HFF-Myc (cell line): Measurements from ENCODE around the gene OR4A15.

Experiments
- DNase-seq: peaks from one replicate; pipeline ENCODE4 v3.0.0-alpha.2; 2011; ENCODE audit warnings: low read depth; ENCODE audit errors: extremely low read depth
- H3K4me3 ChIP-seq: replicated peaks from 2 replicates; pipeline ENCODE4 v1.5.1; 2011; ENCODE audit warnings: low read depth, mild to moderate bottlenecking, control low read depth, low read length
- TF ChIP-seq, protein P1 (sequence below): IDR thresholded peaks from 2 replicates; pipeline ENCODE4 v1.5.1; 2012; ENCODE audit warnings: mild to moderate bottlenecking, low read depth, low read length, control low read depth; ENCODE audit errors: missing control alignments

OR4A15 gene

DNA sequence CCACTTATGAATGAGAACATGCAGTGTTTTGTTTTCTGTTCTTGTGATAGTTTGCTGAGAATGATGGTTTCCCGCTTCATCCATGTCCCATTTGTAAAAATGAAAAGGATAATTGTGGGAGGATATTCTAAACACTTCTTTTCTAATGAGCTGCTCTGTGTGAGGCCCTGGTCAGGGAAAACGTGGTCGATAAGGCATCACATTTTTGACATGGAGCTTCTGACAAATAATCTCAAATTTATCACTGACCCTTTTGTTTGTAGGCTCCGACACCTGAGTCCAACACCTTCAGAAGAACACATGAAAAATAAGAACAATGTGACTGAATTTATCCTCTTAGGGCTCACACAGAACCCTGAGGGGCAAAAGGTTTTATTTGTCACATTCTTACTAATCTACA is at the start of gene OR4A15:
TSS of gene OR4A15 (plus strand) at position 301 of the 400 bp plus-strand sequence. CDS start at position 301, 0 bp downstream.
- H3K4me3 ChIP-seq: no peak within 1 kb of the TSS
- TF ChIP-seq, protein P1, sequence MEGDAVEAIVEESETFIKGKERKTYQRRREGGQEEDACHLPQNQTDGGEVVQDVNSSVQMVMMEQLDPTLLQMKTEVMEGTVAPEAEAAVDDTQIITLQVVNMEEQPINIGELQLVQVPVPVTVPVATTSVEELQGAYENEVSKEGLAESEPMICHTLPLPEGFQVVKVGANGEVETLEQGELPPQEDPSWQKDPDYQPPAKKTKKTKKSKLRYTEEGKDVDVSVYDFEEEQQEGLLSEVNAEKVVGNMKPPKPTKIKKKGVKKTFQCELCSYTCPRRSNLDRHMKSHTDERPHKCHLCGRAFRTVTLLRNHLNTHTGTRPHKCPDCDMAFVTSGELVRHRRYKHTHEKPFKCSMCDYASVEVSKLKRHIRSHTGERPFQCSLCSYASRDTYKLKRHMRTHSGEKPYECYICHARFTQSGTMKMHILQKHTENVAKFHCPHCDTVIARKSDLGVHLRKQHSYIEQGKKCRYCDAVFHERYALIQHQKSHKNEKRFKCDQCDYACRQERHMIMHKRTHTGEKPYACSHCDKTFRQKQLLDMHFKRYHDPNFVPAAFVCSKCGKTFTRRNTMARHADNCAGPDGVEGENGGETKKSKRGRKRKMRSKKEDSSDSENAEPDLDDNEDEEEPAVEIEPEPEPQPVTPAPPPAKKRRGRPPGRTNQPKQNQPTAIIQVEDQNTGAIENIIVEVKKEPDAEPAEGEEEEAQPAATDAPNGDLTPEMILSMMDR: no peak

DNA sequence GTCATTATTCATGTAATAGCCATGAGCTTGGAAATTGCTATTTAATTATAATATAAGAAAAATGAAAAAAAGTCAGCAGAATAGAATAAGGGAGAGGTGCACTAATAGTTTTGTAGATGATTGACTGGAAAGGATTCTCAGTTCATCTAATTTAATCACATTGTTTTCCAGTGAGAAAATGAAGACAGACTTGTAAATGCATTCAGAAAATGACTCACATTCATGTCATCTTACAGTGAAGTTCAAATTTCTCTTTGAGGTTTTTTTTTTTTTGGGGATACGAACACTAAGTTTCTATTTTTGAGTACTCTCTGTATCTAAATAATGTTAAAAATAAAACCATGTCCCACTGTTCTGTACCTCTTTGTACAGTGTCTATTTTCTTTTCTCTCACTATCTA is 43.3 kb upstream of the OR4A15 start:
- no peak overlapping the region for H3K4me3 ChIP-seq
- TF ChIP-seq, protein P1: no peak
- DNase-seq: no peak

More for the DNA sequence above, at the start of gene OR4A15:
- no peak for DNase-seq

DNA sequence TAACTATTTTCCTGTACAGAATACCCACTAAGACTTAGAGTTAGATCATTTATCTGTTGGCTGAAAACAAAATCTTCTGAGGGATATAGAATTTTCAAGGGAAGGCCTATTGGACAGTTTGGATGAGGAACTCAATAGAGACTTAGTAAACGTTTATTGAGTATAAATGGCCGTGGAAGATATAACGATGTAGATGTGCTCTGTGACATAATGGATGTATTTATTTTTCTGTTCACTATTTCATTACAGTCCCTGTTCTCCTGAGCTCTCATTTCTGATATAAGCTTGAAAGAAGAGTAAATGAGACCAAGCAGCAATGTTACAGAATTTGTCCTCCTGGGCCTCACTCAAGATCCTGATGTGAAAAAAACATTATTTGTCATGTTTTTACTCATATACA is 24.9 kb upstream of the OR4A15 start, which contains the start of gene OR4A16:
TSS of gene OR4A16 (plus strand) at position 301 of the 400 bp plus-strand sequence. CDS start at position 301, 0 bp downstream.
- TF ChIP-seq, protein P1: no peak
- H3K4me3 ChIP-seq: no peak within 1 kb of the TSS
- DNase-seq: no peak

DNA sequence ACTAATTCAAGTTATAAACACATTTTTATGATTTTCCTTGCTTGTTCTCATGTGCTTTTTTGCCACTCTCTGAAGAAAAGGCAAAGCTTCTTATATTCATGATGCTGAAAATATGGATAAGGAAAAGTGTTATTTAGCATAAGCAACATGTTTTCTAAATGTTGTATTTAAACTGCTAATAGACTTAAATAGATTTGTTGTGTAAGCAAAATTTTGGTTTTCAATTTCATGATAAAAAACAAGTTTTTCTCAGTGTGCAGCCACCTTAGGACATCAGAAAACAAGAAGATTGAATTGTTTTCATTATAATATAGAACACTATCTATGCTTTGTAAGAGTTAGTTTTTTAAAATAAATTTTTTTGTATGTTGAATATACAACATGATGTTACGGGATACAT is 22.5 kb upstream of the OR4A15 start:
- TF ChIP-seq, protein P1: no peak
- no peak for DNase-seq
- no peak overlapping the region for H3K4me3 ChIP-seq

DNA sequence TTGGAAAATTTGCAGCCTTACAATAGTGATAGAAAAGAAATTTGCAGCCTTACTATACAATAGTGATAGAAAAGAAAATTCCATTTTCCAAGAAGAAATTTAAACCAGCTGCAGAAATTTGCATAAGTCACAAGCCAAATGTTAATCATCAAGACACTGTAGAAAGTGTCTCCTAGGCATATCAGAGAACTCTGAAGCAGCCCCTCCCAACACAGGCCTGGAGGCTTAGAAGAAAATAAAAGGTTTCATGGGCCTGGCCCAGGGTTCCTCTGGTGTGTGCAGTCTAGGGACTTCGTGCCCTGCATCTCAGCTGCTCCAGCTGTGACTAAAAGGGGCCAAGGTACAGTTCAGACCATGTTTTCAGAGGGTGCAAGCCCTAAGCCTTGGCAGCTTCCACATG is 18.7 kb upstream of the OR4A15 start:
- TF ChIP-seq, protein P1: no peak
- H3K4me3 ChIP-seq: no peak overlapping the region
- DNase-seq: no peak

DNA sequence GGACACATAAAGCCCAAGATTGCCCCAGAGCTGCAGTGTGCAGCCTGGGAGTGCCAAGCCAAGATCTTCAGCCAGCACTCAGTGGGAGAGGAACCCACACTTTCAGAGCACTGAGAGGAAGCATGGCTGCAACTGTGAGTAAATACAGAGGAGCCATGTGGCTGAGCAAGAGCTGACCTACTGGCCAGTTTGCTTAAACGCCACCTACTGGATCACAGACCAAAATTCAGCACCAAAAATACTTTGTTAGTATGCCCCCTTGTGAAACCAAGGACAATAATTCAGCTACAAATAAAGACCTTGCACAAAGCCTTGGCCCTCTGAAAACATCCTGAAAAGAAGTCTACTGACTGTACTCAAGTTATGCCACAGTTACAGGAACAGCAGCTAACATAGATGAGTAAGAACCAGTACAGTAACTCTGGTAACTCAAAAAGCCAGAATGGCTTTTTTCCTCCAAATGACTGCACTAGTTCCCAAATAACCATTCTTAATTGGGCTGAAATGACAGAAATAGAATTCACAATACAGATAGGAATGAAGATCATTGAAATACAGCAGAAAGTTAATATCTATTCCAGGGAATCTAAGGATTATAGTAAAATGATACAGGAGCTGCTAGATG is 10.1 kb upstream of the OR4A15 start:
- DNase-seq: no peak
- TF ChIP-seq, protein P1: no peak
- H3K4me3 ChIP-seq: no peak overlapping the region

DNA sequence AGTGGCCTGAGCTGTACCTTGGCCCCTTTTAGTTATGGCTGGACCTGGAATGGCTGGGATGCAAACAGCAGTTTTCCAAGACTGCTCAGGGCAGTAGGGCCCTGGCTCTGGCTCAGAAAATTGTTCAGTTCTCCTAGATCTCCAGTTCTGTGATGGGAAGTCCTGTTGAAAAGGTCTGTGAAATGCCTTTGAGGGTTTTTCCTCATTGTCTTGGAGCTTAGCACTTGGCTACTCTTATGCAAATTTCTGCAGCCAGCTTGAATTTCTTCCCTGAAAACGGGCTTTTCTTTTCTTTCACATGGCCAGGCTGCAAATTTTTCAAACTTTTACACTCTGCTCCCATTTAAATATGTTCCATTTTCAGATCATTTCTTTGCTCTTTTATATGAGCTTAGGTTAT is 33.2 kb downstream of the OR4A15 start:
- no peak overlapping the region for H3K4me3 ChIP-seq
- no peak for DNase-seq
- TF ChIP-seq, protein P1: no peak
